Heart left ventricle (tissue), 13 donors: Measurements from ENCODE around the gene DRC3.

Experiments used
- POLR2A ChIP-seq, 2 donors: fragments of 450-650 bp; IDR thresholded peaks; one replicate each; pipeline ENCODE4 v1.6.1; 2017; ENCODE audit warnings: antibody characterized with exemption in 2 of 2, mild to moderate bottlenecking in 2 of 2, moderate library complexity in 2 of 2
- TF ChIP-seq, protein P1 (sequence below), 12 donors: fragments of 200-600 bp; sonication (generic) in 4 of 12; IDR thresholded peaks; one replicate each; pipeline versions ENCODE4 v1.5.0 to v1.8.0; 2018 to 2022; ENCODE audit warnings: antibody characterized with exemption in 12 of 12, mild to moderate bottlenecking in 5 of 12
- donor health status: ischemic (EF 13 %, LVEDD 7.1; RV severe dilation, severe dysfunction).
- donor health status: DM: no; HTN: yes; CAD: no.
- donor health status: DM: no; HTN: no; CAD: no.
- donor health status: ischemic (EF 25% LVEDD 6.9; RV normal size, moderate dysfunction).
- donor health status: ischemic (EF 25% LVEDD 5.7; RV mildly dilated, moderate dysfunction).
- donor health status: ischemic (EF 35%, LVEDD 5.7; RV mildly dilated, moderate dysfunction).
- donor health status: nonischemic (EF 11% LVEDD 7.7; RV severe dilation, severe dysfunction).
- donor health status: DM: yes; HTN: yes; CAD: no.
- donor health status: PGD.
- donor health status: ischemic (EF 29% LVEDD 5.4; RV normal size, mild dysfunction).
- donor health status: nonischemic (EF 23%, LVEDD 6.1; RV moderate dilation, normal function).

DNA sequence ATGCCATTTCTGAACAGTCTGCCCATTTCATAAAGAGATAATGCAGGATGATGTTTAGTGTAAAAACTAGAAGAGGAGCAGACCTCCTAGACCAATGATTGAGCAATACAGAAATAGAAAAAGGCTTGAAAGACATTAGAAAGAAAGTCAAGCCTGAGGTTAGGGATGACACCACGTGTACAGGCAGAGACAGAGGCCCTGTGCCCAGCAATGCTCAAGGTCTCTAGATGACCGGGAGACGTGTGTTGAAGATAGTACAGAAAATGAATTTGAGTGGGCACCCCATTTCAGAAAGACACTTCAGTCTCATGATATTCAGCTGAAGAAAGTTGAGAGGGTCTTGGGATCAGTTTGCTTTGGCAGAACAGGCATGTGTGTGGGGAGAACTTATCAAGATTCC lies 71.9 kb downstream of the DRC3 start:
- TF ChIP-seq, protein P1, sequence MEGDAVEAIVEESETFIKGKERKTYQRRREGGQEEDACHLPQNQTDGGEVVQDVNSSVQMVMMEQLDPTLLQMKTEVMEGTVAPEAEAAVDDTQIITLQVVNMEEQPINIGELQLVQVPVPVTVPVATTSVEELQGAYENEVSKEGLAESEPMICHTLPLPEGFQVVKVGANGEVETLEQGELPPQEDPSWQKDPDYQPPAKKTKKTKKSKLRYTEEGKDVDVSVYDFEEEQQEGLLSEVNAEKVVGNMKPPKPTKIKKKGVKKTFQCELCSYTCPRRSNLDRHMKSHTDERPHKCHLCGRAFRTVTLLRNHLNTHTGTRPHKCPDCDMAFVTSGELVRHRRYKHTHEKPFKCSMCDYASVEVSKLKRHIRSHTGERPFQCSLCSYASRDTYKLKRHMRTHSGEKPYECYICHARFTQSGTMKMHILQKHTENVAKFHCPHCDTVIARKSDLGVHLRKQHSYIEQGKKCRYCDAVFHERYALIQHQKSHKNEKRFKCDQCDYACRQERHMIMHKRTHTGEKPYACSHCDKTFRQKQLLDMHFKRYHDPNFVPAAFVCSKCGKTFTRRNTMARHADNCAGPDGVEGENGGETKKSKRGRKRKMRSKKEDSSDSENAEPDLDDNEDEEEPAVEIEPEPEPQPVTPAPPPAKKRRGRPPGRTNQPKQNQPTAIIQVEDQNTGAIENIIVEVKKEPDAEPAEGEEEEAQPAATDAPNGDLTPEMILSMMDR (IDR thresholded peaks at IDR 0.05), result no peak
- TF ChIP-seq POLR2A (IDR thresholded peaks at IDR 0.05), result no peak
